Measurements from ENCODE around the gene PPP1R1A. TPM values are rescaled to one million over a fixed set of nuclear protein-coding genes. Genes with fewer than 3 reads are reported as not detected.

Gene PPP1R1A
- total RNA-seq, 1 donor from 2014 or later, result 2.3 TPM

DNA sequence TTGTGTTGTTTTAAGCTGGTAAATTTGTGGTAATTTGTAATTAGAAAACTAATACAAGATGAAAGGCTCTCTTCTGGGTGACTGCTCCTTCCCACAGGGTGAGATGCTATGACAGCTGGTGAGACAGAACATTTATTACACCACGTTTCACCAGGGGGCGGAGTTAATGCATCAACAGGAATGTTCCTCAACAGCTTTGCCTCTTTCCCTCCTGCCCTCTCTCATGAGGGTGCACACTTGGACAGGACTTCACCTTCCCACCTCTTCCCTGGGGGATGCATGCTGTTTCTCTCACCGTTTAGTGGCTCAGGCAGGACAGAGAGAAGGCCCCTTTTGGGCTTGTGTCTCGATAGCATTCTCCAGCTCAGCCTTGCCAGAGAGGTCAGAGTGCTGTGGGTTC, 13.4 kb upstream of the PPP1R1A start:
- no peaks in the 10 kb centered on the region for H3K9me3 ChIP-seq (ENCODE audit: low read depth)
- no peak overlapping the region for H3K27ac ChIP-seq
- no peaks in the 10 kb centered on the region for H3K4me1 ChIP-seq
- H3F3A ChIP-seq (ENCODE audit: low read depth), result no peaks in the 10 kb centered on the region
- H3K4me3 ChIP-seq, result no peak overlapping the region
- H3K36me3 Mint-ChIP-seq, result no peaks in the 10 kb centered on the region
- H3K27ac Mint-ChIP-seq, result no peak overlapping the region
- H3K9me3 Mint-ChIP-seq, result peaks cover 8% of the 10 kb centered on the region
- H4K20me1 ChIP-seq (ENCODE audit: low read depth), result no peaks in the 10 kb centered on the region
- TF ChIP-seq EZH2 (IDR thresholded peaks at IDR 0.05) (no peak), CTCF (IDR thresholded peaks at IDR 0.05) (no peak), EZH2phosphoT487 (IDR thresholded peaks at IDR 0.05) (no peak)
- H3K4me3 Mint-ChIP-seq, result no peak overlapping the region
- peaks cover 7% of the 10 kb centered on the region for H3K27me3 Mint-ChIP-seq (ENCODE audit: insufficient read depth, low read depth)
- H3K79me2 ChIP-seq (ENCODE audit: low read depth), result no peaks in the 10 kb centered on the region
- peaks cover 23% of the 10 kb centered on the region for H3K27me3 ChIP-seq
- H3K9ac ChIP-seq, result no peak overlapping the region
- no peak overlapping the region for H2AFZ ChIP-seq (replicated peaks)
- H3K4me1 Mint-ChIP-seq, result peaks cover 13% of the 10 kb centered on the region
- H3K36me3 ChIP-seq, result no peaks in the 10 kb centered on the region
- no peak for DNase-seq (ENCODE audit: low spot score)
- H3K4me2 ChIP-seq, result no peak overlapping the region

GRCh38 chr12:54598970-54599369, 10.5 kb upstream of the PPP1R1A start:
- no peak for DNase-seq (ENCODE audit: low spot score)
- Histone ChIP-seq H3F3A (ENCODE audit: low read depth) (no peaks in the 10 kb centered on the region), H3K4me1 (no peaks in the 10 kb centered on the region), H3K27ac (no peak overlapping the region), H3K9me3 (ENCODE audit: low read depth) (no peaks in the 10 kb centered on the region), H3K4me3 (no peak overlapping the region), H3K4me2 (no peak overlapping the region), H3K9ac (no peak overlapping the region), H4K20me1 (ENCODE audit: low read depth) (no peaks in the 10 kb centered on the region), H3K36me3 (no peaks in the 10 kb centered on the region), H2AFZ (replicated peaks) (no peak overlapping the region), H3K27me3 (peaks cover 23% of the 10 kb centered on the region), H3K79me2 (ENCODE audit: low read depth) (no peaks in the 10 kb centered on the region)
- Mint-ChIP-seq H3K27me3 (ENCODE audit: insufficient read depth, low read depth) (peaks cover 9% of the 10 kb centered on the region), H3K9me3 (peaks cover 8% of the 10 kb centered on the region), H3K27ac (no peak overlapping the region), H3K4me3 (no peak overlapping the region), H3K4me1 (peaks cover 18% of the 10 kb centered on the region), H3K36me3 (no peaks in the 10 kb centered on the region)
- TF ChIP-seq CTCF (IDR thresholded peaks at IDR 0.05) (no peak), EZH2 (IDR thresholded peaks at IDR 0.05) (no peak), EZH2phosphoT487 (IDR thresholded peaks at IDR 0.05) (no peak)

DNA sequence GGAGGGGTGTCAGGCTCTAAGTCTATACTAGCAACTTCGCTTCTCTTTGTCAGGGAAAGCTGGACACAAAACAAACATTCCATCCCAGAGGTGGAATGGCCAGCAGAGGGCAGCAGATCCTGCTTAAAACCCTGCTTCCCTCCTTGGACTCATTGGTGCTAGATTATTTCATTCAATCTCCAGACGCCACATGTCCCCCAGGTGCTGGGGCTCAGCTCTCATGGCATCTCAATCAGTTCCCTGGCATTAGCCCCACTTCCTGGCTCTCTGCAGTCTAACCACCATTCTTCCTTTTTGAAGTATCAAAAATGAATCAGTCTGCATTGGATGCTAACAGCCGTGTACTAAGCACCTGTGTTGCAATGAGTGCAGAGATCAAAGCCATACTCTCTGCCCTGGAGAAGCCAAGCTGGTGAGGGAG, 8.1 kb upstream of the PPP1R1A start:
- no peak overlapping the region for H3K4me3 Mint-ChIP-seq

More for the DNA sequence above, 8.1 kb upstream of the PPP1R1A start:
- no peak overlapping the region for H3K4me3 ChIP-seq
- H4K20me1 ChIP-seq (ENCODE audit: low read depth), result no peaks in the 10 kb centered on the region
- peaks cover 37% of the 10 kb centered on the region for H3K27me3 ChIP-seq
- Mint-ChIP-seq H3K27me3 (ENCODE audit: insufficient read depth, low read depth) (peaks cover 9% of the 10 kb centered on the region), H3K36me3 (no peaks in the 10 kb centered on the region), H3K4me1 (peaks cover 18% of the 10 kb centered on the region), H3K9me3 (peaks cover 2% of the 10 kb centered on the region), H3K27ac (peak overlapping the region; percentile 22)
- no peaks in the 10 kb centered on the region for H3K36me3 ChIP-seq
- H3K4me2 ChIP-seq, result no peak overlapping the region
- no peaks in the 10 kb centered on the region for H3F3A ChIP-seq (ENCODE audit: low read depth)
- TF ChIP-seq EZH2phosphoT487 (IDR thresholded peaks at IDR 0.05) (no peak), CTCF (IDR thresholded peaks at IDR 0.05) (peak; percentile 84)
- peak; percentile 87 for DNase-seq (ENCODE audit: low spot score)
- no peak overlapping the region for H3K9ac ChIP-seq
- H3K4me1 ChIP-seq, result peaks cover 3% of the 10 kb centered on the region
- H3K9me3 ChIP-seq (ENCODE audit: low read depth), result no peaks in the 10 kb centered on the region
- H3K27ac ChIP-seq, result no peak overlapping the region
- H3K79me2 ChIP-seq (ENCODE audit: low read depth), result no peaks in the 10 kb centered on the region
- no peak overlapping the region for H2AFZ ChIP-seq (replicated peaks)

All from neural progenitor cell (in vitro differentiated cells).